Right renal cortex interstitium (tissue), 3 donors: ENCODE results near the gene OR10K2. TPM values are rescaled to one million over a fixed set of nuclear protein-coding genes. Genes with fewer than 3 reads are reported as not detected.
"Not testable (repeated sequence)": the region's sequence is repeated elsewhere in the genome, so short reads cannot be mapped to it uniquely, and the experiment has no call there.

ENCODE experiments used
- DNase-seq, 3 donors: peaks; one replicate each; pipeline ENCODE4 v3.0.0-alpha.2; 2013; ENCODE audit warnings: low read depth in 3 of 3, low spot score in 2 of 3
- polyA plus RNA-seq, 3 donors: library from polyadenylated mRNA; unstranded; fragments of 120-200 nt; gene quantifications; one replicate each; pipeline ENCODE4 v1.2.1, GENCODE V29; 2013; ENCODE audit not compliant: insufficient read length in 3 of 3

Gene OR10K2
- polyA plus RNA-seq, 3 donors, result not detected

GRCh38 chr1:158374101-158374500, 51.9 kb downstream of the OR10K2 start:
- not testable (repeated sequence) for DNase-seq

GRCh38 chr1:158371188-158371953, 54.7 kb downstream of the OR10K2 start:
- DNase-seq, result no peak

Other genes with a start within 250 kb of the OR10K2 start
- 1 to 10 TPM; 5.6 to 6.5 (median 6.1) TPM for gene CD1D, start 245.3 kb downstream of the OR10K2 start, polyA plus RNA-seq
- gene CD1A, start 171.8 kb downstream of the OR10K2 start, polyA plus RNA-seq, result not detected
- 1 to 10 TPM; 1.7 to 1.9 (median 1.9) TPM for gene CD1C, start 136.3 kb downstream of the OR10K2 start, polyA plus RNA-seq
- under 1 TPM in 1 of 3 donors, not detected in 2; 0.13 TPM for gene CD1B, start 94.7 kb downstream of the OR10K2 start, polyA plus RNA-seq
- gene CD1E, start 72.3 kb downstream of the OR10K2 start, polyA plus RNA-seq, result under 1 TPM; 0.18 to 0.36 (median 0.30) TPM
- not detected for gene OR10T2, start 26.8 kb downstream of the OR10K2 start, polyA plus RNA-seq
- gene OR10K1, start 35.6 kb upstream of the OR10K2 start, polyA plus RNA-seq, result not detected
- gene OR10R2, start 46.0 kb upstream of the OR10K2 start, polyA plus RNA-seq, result not detected
- gene OR6Y1, start 128.2 kb upstream of the OR10K2 start, polyA plus RNA-seq, result under 1 TPM in 1 of 3 donors, not detected in 2; 0.04 TPM
- not detected for gene OR6P1, start 144.3 kb upstream of the OR10K2 start, polyA plus RNA-seq
- gene OR10X1, start 153.7 kb upstream of the OR10K2 start, polyA plus RNA-seq, result not detected
- under 1 TPM; 0.01 to 0.07 (median 0.03) TPM for gene OR10Z1, start 179.0 kb upstream of the OR10K2 start, polyA plus RNA-seq